NCI-H2107 treated with DMSO at 0.1 percent for 48 hours (cell line): Measurements from ENCODE around the gene PDP2.

Source experiments
- DNase-seq: peaks from one replicate; lab custom pipeline; 2025; ENCODE audit not compliant: unreplicated experiment; lab: John Stamatoyannopoulos, UW

Gene PDP2

GRCh38 chr16:66880288-66881013, at the start of gene PDP2:
TSS of gene PDP2 (plus strand) at chr16:66880515. CDS start at chr16:66884285, 3,770 bp downstream.
- DNase-seq = peak; percentile 85

DNA sequence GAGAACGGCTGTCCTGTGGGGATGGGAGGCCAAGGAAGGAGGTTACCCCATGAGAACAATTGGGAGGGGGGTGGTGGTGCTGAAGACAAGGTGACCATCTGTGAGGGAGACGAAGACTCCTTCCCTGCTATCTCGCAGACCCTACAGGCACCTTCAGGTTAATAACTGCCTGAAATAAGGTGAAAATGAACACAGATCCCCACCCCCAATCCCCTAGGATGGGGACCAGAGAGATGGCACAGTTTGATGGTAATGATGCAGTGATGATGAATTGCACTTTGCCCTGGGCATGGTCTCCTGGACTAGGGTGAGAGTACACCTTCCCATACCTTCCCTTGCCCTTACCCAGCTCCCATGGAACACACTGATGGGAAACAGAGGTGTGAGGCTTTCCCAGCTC, 48.1 kb upstream of the PDP2 start:
- DNase-seq = no peak

- peak; percentile 60 for DNase-seq
Observed at GRCh38 chr16:66832661-66833305, 47.5 kb upstream of the PDP2 start.

- DNase-seq = no peak
Observed at GRCh38 chr16:66834746-66835145, 45.6 kb upstream of the PDP2 start.

DNA sequence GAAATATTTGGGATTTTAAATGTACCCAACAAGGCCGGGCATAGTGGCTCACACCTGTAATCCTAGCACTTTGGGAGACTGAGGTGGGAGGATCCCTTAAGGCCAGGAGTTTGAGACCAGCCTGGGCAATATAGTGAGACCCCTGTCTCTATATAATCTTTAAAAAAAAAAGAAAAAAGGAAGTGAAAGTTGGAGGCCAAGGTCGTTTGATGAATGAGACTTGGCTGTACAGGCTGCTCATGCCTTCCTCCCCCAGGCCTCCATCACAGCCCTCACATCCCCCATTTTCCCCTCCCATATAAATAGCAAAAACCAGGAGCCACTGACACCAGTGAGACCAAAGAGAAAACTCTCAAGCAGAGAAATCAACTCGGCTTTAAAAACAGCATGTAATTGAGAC, 39.4 kb upstream of the PDP2 start:
- no peak for DNase-seq

- no peak for DNase-seq
Observed at GRCh38 chr16:66841366-66841765, 38.9 kb upstream of the PDP2 start.

- DNase-seq = no peak
Observed at GRCh38 chr16:66842765-66843164, 37.5 kb upstream of the PDP2 start.

- no peak for DNase-seq
Observed at GRCh38 chr16:66843191-66843590, 37.1 kb upstream of the PDP2 start.

DNA sequence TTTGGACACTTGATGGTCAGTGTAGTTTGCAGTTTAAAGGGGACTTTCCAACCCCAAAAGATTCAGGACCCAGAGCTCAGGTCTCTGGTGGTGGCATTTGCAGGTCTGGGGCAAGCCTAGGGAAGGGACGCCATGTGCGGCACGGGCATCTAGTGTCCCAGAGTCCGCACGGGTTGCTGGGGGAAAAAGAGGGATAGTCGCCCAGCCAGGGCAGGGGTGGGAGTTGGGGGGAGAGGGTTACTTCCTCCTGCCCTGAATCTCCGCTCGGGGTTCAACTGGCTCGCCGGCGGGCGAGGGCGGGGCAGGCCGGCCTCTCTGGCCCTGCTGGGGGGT, 36.3 kb upstream of the PDP2 start:
- DNase-seq = no peak

DNA sequence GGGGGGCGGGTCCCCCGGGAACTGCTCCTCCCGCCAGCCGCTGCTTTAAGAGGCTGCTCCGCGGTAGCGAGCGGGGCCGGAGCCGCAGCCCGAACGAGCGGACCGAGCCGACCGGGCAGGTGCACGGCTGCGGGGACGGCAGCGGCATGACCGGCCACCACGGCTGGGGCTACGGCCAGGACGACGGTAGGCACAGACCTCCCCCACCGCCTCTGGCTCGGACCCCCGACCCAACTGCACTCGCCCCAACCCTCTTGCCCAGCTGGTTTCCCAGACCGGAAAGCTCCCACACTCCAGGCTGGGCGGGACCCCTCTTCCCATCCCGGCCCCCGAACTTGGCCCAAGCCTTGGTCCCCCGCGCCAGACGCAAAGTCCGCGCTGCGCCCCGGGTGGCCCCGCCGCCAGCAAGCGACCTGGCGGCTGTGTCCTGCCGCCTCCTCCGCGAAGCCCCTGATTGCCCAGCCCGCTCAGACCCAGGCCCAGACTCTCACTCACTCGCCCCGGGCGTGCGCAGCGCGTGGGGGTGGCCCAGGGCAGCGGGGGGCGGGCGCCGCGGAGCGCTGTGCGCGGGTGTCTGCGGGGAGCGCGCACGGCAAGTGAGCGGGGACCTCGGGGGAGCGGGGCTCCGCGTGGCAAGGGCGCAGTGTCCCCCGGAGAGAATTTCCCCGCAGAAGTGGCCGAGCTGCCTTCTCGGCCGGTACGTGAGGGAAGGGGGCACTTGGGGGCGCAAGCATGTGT, 35.8 kb upstream of the PDP2 start, which contains the start of gene CA7:
CA7 (plus strand) TSS at position 73 of the 738 bp plus-strand sequence; CDS start at position 147, 74 bp downstream.
- DNase-seq = no peak

GRCh38 chr16:66845080-66845410, 35.3 kb upstream of the PDP2 start:
- no peak for DNase-seq

DNA sequence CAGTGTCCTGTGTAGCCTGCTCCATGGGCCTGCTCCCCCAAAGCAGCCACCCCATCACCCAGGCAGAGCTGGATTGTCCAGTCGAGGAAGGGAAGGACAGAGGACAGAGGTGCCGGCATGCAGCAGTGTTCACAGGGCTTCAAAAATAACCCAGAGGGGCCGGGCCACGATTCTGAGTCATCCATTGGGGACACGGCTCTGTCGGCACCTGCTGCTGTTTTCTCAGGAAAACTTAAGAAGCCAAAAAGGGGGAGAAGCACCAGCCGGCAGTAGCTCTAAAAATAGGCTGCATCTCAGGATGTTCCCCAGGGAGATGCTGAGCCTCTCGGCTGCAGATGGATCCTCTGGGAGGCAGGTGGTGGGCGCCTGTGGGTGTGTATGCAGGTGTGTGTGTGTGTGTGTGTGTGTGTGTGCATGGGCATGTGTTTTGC, 34.5 kb upstream of the PDP2 start:
- DNase-seq = peak; percentile 84

DNA sequence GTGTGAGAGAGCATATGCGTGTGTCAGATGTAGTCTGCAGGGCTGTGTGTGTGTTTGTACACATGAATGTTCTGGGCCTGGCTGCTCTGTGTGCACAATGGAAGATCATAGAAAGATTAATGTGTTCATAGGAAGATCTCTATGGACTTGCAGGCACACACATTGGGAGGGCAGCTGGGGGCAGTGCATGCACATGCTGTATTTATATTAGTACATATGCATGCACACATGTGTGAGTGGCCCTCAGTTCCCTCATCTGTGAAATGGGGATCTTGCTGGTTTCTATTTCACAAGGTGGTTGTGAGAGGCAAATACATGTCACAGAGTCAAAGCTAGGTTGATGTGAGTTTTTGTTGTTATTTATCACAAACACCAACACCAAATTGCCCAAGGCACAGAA, 34.0 kb upstream of the PDP2 start:
- DNase-seq = no peak

DNA sequence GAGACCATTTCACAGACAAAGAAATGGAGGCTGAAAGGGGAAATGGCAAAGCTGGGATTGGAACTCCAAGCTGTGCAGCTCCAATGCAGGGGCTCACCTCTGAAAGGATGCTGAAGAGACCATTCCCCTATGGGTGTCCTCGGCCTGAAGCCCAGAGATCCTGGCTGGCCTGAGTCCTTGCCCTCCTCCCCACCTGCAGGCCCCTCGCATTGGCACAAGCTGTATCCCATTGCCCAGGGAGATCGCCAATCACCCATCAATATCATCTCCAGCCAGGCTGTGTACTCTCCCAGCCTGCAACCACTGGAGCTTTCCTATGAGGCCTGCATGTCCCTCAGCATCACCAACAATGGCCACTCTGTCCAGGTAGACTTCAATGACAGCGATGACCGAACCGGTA, 33.5 kb upstream of the PDP2 start:
- DNase-seq = no peak

GRCh38 chr16:66847533-66848067, 32.7 kb upstream of the PDP2 start:
- DNase-seq = no peak

DNA sequence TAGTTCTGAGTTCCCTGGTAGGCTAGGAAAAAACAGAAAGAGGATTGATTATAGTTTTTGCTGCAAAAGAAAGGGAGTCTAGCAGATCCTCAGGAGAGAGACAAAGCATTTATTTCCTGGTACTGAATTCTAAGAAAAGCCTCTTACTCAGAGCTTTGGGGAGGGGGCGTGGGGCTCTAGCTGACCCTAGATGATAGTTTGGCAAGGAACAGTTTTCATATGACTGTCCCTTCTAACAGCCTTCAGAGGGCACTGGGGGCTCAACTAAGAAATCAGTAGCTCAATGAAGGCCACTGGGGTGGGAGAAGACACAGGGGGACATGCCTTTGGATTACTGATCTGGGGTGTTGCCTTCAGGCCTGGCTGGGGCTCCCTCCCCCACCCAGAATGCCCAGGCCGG, 32.1 kb upstream of the PDP2 start:
- DNase-seq = no peak

GRCh38 chr16:66849021-66849420, 31.3 kb upstream of the PDP2 start:
- no peak for DNase-seq

DNA sequence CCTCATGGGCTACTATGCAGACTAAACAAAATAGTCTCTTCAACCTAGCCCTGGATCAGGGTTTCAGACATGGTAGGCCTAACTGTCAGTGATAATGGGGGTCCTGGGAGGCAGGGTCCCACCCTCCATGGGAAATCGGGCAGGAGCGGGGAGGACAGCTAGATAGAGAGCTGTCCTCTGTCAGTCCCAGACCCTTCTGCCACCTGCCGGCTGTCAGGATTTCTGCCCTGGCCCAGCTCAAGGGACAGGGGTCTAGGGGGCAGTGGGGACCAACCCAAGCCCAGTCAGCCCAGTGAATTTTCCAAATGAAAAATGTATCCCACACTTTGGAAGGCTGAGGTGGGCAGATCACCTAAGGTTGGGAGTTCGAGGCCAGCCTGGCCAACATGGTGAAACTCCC, 30.8 kb upstream of the PDP2 start:
- no peak for DNase-seq

DNA sequence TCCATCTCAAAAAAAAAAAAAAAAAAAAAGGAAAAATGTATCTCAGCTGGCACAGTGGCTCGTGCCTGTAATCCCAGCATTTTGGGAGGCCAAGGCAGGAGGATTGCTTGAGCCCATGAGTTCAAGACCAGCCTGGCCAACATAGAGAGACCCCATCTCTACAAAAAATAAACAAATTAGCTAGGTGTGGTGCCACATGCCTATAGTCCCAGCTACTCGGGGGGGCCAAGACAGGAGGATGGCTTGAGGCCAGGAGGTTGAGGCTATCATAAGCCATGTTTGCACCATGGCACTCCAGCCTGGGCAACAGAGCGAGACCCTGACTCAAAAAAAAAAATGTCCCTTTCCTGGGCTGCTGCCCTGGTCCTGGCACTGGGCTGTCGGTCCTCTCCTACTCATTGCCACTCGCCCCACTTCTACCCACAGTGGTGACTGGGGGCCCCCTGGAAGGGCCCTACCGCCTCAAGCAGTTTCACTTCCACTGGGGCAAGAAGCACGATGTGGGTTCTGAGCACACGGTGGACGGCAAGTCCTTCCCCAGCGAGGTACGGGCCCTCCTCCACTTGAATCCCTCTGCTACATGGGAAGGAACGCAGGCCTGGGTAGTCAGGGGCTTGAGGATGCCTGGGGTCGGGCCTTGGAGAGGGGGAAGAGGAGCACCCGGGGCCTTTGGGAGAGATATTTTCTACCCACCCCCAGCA, 30.1 kb upstream of the PDP2 start:
- DNase-seq = no peak

DNA sequence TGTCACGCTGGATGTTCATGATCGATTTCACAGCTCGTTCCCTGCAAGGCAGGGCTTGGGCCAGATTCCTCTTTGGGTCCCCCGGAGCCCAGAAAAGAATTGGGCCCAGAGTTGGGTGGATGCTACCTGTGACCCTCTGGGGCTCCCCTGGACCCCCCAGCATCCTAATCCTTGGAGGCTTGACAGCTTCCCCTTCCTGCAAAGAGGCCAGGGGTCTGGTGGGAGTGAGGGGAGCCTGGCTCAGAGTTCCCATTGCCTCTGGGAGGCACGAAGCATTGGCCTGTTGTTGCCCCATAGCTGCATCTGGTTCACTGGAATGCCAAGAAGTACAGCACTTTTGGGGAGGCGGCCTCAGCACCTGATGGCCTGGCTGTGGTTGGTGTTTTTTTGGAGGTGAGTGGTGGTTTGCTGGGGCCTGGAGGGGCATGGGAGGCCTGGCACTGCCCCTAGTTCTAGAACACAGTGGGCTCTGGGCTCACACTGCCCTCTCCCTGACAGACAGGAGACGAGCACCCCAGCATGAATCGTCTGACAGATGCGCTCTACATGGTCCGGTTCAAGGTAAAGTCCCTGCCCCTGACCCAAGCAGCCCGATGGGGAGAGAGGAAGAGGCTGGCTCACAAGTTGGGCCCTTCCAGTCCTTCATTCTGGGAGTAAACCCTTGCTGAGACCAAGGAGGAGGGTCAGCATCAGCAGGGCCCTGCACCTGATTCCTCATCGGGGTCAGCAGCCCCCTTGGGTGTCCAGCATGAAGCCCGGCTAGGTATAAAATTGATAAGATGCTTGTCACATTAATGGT, 28.9 kb upstream of the PDP2 start:
- no peak for DNase-seq
